GM12891 (cell line): ENCODE results near the gene GNB5.

Experiments
- PAX5 ChIP-seq: IDR thresholded peaks from 2 replicates; pipeline ENCODE4 v1.6.1; 2011; ENCODE audit warnings: low read length, moderate library complexity, mild to moderate bottlenecking; ENCODE audit not compliant: insufficient read depth, severe bottlenecking
- POLR2A ChIP-seq: IDR thresholded peaks from 2 replicates; pipeline ENCODE4 v1.6.1; 2011; ENCODE audit warnings: low read depth, low read length, control low read depth
- POLR2AphosphoS5 ChIP-seq: IDR thresholded peaks from 2 replicates; pipeline ENCODE4 v1.6.1; 2011; ENCODE audit warnings: low read depth, low read length, control low read depth
- POU2F2 ChIP-seq: IDR thresholded peaks from 2 replicates; pipeline ENCODE4 v1.6.1; 2011; ENCODE audit warnings: low read depth, mild to moderate bottlenecking, control low read depth, low read length, moderate library complexity
- SPI1 ChIP-seq: IDR thresholded peaks from 2 replicates; pipeline ENCODE4 v1.6.1; 2011; ENCODE audit warnings: low read depth, low read length, control low read depth
- TAF1 ChIP-seq: IDR thresholded peaks from 2 replicates; pipeline ENCODE4 v1.6.1; 2011; ENCODE audit warnings: low read depth, low read length, control low read depth

DNA sequence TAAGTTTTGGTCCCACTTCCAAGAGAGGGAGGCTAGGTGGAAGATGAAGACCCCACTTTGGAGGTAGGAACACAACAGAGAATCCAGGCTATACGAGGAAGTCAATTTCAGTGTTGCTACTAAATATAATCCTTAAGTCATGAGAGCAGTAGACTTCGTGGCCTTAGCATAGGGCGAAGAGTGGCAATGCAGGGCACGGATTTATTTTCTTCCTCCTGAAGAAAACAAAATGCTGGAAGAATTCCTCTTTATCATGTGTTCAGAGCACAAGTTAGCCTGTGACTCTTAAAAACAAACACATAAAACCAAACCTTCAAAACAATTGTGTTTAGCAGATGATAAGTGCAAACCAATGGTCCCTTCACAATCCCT is 98.0 kb downstream of the GNB5 start:
- TF ChIP-seq POLR2AphosphoS5 = no peak
- TF ChIP-seq TAF1 = no peak
- TF ChIP-seq POLR2A = no peak
- no peak for TF ChIP-seq SPI1
- TF ChIP-seq POU2F2 = no peak
- no peak for TF ChIP-seq PAX5
